Osteoblast (primary cell): ENCODE measurements around the gene LDB3. TPM values are rescaled to one million over a fixed set of nuclear protein-coding genes. Genes with fewer than 3 reads are reported as not detected.

ENCODE experiments used
- DNase-seq: peaks from one replicate; pipeline ENCODE4 v3.0.0; 2011; ENCODE audit warnings: low spot score, mixed read lengths; ENCODE audit not compliant: insufficient read length; ENCODE audit errors: missing footprints
- H2AFZ ChIP-seq: 2 replicates; pipeline ENCODE4 v1.6.0; 2011; ENCODE audit warnings: mild to moderate bottlenecking, low read length
- H3K27ac ChIP-seq: 2 replicates; pipeline ENCODE4 v1.5.1; 2011; ENCODE audit warnings: mild to moderate bottlenecking, low read depth, low read length, moderate library complexity
- H3K27me3 ChIP-seq: 2 replicates; pipeline ENCODE4 v1.6.0; 2012; ENCODE audit warnings: mild to moderate bottlenecking, control low read depth, inconsistent platforms, low read length, moderate library complexity; ENCODE audit not compliant: insufficient read depth
- H3K36me3 ChIP-seq: 2 replicates; pipeline ENCODE4 v1.5.1; 2011; ENCODE audit warnings: mild to moderate bottlenecking, low read length, control low read depth, moderate library complexity; ENCODE audit not compliant: insufficient read depth
- H3K4me1 ChIP-seq: 2 replicates; pipeline ENCODE4 v1.5.1; 2011; ENCODE audit warnings: mild to moderate bottlenecking, low read length, control low read depth, moderate library complexity; ENCODE audit not compliant: insufficient read depth
- H3K4me2 ChIP-seq: 2 replicates; pipeline ENCODE4 v1.6.0; 2011; ENCODE audit warnings: mild to moderate bottlenecking, low read length; ENCODE audit not compliant: insufficient read depth
- H3K4me3 ChIP-seq: fragments of 200-600 bp; sonication (generic); 3 replicates; pipeline ENCODE4 v1.5.1; 2012; ENCODE audit warnings: mild to moderate bottlenecking, low read length, inconsistent platforms; ENCODE audit not compliant: insufficient read depth
- H3K79me2 ChIP-seq: 2 replicates; pipeline ENCODE4 v1.6.0; 2012; ENCODE audit warnings: mild to moderate bottlenecking, low read length, control low read depth, inconsistent platforms; ENCODE audit not compliant: insufficient read depth
- H3K9me3 ChIP-seq: 2 replicates; pipeline ENCODE4 v1.5.1; 2011; ENCODE audit warnings: low read depth, low read length, control low read depth
- H4K20me1 ChIP-seq: 2 replicates; pipeline ENCODE4 v1.6.0; 2012; ENCODE audit warnings: mild to moderate bottlenecking, low read length, control low read depth; ENCODE audit not compliant: insufficient read depth
- CTCF ChIP-seq: IDR thresholded peaks from 2 replicates; pipeline ENCODE4 v1.5.1; 2011; ENCODE audit warnings: mild to moderate bottlenecking, low read depth, low read length, moderate library complexity; ENCODE audit errors: extremely low read depth
- total RNA-seq: library from RNA; depleted of rRNA; stranded (reverse); fragments of >200 nt; gene quantifications from 2 replicates; pipeline ENCODE4 v1.2.3, GENCODE V29; 2012

Gene LDB3
- total RNA-seq, 1 donor: under 0.01 TPM

- H3K4me1 ChIP-seq: no peaks in the 10 kb centered on the region
- no peaks in the 10 kb centered on the region for H3K27me3 ChIP-seq
- no peak overlapping the region for H3K4me2 ChIP-seq
- no peak overlapping the region for H2AFZ ChIP-seq
- no peak overlapping the region for H3K27ac ChIP-seq
- no peaks in the 10 kb centered on the region for H3K79me2 ChIP-seq
- no peaks in the 10 kb centered on the region for H3K36me3 ChIP-seq
- no peaks in the 10 kb centered on the region for H3K9me3 ChIP-seq
- no peak for TF ChIP-seq CTCF
- no peak for DNase-seq
- no peak overlapping the region for H3K4me3 ChIP-seq
- H4K20me1 ChIP-seq: no peaks in the 10 kb centered on the region
Measured at GRCh38 chr10:86723009-86723408, 54.7 kb downstream of the LDB3 start.

GRCh38 chr10:86724445-86724844, 56.1 kb downstream of the LDB3 start:
- Histone ChIP-seq H3K27ac (no peak overlapping the region), H3K4me3 (no peak overlapping the region), H3K36me3 (no peaks in the 10 kb centered on the region), H3K4me2 (no peak overlapping the region), H4K20me1 (no peaks in the 10 kb centered on the region), H3K79me2 (no peaks in the 10 kb centered on the region), H3K27me3 (no peaks in the 10 kb centered on the region), H3K9me3 (no peaks in the 10 kb centered on the region), H2AFZ (no peak overlapping the region), H3K4me1 (no peaks in the 10 kb centered on the region)
- no peak for TF ChIP-seq CTCF
- peak; percentile 5 for DNase-seq

- H3K27ac ChIP-seq: no peak overlapping the region
- no peak for TF ChIP-seq CTCF
- no peaks in the 10 kb centered on the region for H3K9me3 ChIP-seq
- H3K4me2 ChIP-seq: no peak overlapping the region
- no peaks in the 10 kb centered on the region for H4K20me1 ChIP-seq
- no peak for DNase-seq
- H3K36me3 ChIP-seq: no peaks in the 10 kb centered on the region
- H3K4me3 ChIP-seq: no peak overlapping the region
- no peaks in the 10 kb centered on the region for H3K79me2 ChIP-seq
- H3K27me3 ChIP-seq: no peaks in the 10 kb centered on the region
- H2AFZ ChIP-seq: no peak overlapping the region
- no peaks in the 10 kb centered on the region for H3K4me1 ChIP-seq
Measured at GRCh38 chr10:86725980-86726676, 57.8 kb downstream of the LDB3 start.

- Histone ChIP-seq H3K27me3 (no peaks in the 10 kb centered on the region), H3K79me2 (no peaks in the 10 kb centered on the region), H3K36me3 (no peaks in the 10 kb centered on the region), H3K4me1 (no peaks in the 10 kb centered on the region), H3K4me2 (no peak overlapping the region), H3K9me3 (no peaks in the 10 kb centered on the region), H3K27ac (no peak overlapping the region), H4K20me1 (no peaks in the 10 kb centered on the region), H2AFZ (no peak overlapping the region), H3K4me3 (no peak overlapping the region)
- no peak for TF ChIP-seq CTCF
- DNase-seq: no peak
Measured at GRCh38 chr10:86726677-86726999, 58.3 kb downstream of the LDB3 start.
